COLO668 (cell line): ENCODE data around the gene SCGB2A2.

Source experiments
- DNase-seq: peaks from one replicate; lab custom pipeline; 2025; ENCODE audit not compliant: unreplicated experiment; lab: John Stamatoyannopoulos, UW

The SCGB2A2 gene

DNA sequence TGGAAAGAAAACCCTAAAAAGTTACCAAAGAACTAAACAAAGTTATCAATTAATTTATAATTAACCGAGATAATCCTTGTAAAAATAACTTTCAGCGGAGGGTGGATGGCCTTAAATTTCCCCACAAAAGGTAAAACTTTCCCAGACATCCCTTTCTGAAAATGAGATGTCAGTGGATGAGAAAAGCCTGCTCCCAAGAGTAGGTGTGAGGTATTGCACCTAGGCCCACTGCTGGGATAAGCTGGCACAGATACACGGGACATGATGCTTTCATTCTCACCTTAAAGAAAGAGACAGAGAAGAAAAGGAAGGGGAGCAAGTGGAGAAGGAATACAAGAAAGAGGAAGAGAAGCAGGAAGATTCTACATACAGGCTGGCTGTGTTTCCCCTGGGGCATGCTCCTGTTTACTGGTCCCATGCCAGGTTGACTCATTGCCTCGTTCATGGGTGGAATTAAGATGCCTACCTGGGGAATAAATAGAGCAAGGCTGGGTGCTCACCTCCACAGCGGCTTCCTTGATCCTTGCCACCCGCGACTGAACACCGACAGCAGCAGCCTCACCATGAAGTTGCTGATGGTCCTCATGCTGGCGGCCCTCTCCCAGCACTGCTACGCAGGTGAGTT, at the start of gene SCGB2A2:
Gene SCGB2A2 (plus strand): TSS at position 505 of the 625 bp plus-strand sequence. CDS start 59 bp downstream, at position 564.
- DNase-seq = no peak

DNA sequence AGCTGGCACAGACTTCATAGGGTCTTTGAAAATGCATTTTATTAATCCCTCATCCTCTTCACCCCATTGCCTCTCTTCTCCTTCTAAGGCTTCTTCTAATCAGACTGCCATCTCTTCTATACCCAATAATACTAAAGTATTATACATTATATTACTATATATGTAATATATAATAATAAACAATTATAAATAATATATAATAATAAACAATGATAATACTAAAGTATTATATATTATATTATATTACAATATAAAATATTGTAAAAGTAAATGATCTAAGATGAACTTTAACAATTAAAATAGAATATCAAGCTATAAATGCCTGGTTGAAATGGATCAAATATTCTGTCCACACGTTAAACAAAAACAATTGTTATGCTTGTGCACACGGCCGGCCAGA, 48.5 kb upstream of the SCGB2A2 start:
- no peak for DNase-seq

DNA sequence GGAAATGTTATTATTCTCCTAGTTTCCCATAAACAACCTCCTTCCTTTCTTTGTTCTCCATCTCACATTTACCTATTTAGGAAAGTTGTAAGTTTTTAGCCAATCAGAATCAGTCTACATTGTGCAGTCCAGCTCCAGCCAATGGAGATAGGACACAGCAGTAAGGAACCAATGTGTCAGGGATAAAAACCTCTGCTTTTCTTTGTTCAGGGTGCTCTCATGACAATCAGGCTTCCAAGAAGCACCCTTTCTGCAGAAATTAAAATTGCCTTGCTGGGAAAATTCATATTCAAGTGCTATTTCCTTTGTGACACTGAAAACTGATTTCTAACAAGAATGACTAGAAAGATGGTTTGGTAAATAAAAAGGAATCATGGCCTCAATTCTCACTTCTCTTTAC, 46.9 kb upstream of the SCGB2A2 start:
- no peak for DNase-seq

DNA sequence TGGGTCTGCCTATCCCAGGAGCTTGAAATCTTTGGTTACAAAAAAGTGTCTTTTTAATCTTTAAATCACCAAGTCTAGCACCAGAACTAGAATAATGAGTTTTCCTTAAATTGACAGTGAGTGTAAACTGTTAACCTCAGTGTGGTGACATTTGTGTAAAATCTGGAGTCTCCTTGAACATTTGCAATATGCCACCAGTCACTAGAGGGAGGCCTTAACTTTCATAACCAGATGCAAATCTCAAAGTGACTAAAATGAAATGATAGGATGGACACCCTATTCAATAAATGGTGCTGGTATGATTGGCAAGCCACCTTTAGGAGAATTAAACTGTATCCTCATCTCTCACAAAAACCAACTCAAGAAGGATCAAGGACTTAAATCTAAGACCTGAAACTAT, 36.2 kb upstream of the SCGB2A2 start:
- no peak for DNase-seq

DNA sequence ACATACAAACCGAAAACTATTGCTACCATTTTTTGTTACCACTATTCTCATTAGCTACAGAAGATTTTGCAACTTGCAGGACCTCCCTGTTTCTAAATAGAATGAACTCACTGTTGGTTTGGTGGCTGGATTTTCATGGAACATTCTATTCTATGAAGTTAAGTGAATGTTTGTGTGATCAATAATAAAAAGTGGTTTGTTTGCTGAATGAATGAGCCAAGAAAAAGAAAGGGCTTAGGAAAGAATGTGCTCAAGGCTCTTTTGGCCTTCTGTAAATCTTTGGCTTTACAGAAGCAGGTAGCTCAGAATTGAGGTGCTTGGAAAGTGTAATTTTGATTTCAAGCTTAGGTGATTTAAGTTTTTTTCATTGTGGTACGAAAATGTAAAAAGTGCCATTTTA, 33.8 kb upstream of the SCGB2A2 start:
- no peak for DNase-seq

DNA sequence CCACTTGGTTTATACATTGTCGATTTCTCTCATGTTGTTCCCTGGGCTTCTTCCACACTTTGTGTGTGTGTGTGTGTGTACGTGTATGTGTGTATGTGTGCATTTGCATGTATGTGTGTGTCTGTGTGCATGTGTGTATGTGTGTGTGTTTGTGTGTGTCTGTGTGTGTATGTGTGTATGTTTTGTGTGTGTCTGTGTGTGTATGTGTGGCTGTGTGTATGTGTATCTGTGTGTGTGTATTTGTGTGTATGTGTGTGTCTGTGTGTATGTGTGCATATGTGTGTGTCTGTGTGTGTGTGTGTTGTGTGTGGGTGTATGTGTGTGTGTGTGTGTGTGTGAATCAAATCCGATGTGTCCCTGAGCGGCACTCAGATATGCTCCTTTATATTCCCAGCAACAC, 32.5 kb upstream of the SCGB2A2 start:
- no peak for DNase-seq

DNA sequence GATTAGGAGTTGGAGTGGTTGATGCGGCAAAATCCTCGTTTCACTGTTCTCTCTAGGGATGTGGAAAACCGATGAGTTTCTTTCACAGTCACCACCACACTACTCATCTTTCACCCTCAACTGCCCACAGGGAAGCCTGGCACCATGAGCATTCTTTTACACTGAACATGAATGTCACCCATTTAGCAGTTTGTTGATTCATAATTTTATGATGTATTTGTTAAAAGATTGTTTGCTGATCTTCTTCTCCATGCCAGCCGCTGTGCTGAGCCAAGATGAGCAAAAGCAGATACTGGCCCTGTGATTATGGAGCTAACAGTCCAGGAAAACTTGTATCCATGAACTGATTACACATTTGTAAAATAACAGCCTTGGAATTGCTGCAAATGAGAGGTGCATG, 31.8 kb upstream of the SCGB2A2 start:
- DNase-seq = no peak

DNA sequence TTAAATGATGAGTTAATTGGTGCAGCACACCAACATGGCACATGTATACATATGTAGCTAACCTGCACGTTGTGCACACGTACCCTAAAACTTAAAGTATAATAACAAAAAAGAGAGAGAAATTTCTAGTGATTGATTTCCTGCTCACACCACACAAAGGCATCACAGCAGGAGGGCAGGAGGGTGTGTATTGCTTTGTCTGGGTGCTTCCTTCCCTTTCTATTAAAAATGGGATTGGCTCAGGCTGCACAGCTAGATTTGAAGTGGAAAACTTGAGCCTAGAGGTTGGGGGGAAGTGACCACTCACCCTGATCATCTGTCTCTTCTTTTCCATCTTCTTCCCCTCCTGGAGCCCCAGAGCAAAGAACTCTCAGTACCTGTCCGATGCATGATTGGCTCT, 28.9 kb upstream of the SCGB2A2 start:
- no peak for DNase-seq

DNA sequence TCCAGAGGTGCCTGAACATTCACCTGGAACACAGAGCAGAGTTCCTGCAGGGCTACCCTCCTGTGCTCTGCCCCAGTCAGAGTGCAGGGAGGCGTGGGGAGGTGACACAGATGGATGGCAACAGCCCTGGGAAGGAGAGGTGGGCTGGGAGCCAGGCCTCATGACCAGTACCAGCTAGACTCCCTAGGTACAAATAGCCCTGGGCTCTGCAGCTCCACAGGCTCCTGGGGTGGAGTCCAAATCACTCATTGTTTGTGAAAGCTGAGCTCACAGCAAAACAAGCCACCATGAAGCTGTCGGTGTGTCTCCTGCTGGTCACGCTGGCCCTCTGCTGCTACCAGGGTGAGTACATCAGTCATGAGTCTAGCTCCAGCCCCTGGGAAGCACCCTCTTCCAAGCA, 27.9 kb upstream of the SCGB2A2 start, which contains the start of gene SCGB1D2:
Gene SCGB1D2 (plus strand): TSS at position 219 of the 400 bp plus-strand sequence. CDS start 69 bp downstream, at position 288.
- DNase-seq = peak; percentile 74

DNA sequence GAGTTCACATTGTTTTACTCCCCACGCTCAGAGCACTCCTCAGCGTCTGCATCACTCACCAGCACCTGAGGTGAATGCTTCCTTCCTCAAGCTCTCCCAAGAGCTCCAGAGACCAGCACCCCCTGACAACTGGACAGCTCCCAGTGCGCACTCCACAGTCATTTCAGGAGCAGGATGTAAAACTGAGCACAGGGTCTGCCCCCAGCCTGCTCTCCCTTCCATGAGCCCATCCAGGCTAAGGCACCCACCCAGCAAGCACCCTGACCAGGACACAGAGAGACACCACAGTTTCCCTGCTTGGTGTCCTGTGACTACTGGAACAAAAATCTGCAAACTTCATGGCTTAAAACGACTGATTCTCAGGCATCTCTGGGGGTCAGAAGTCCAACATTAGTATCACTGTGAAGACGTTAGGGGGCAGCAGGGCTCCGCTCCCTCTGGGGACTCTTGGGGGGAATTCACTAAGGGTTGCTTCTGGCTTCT, 24.6 kb upstream of the SCGB2A2 start:
- no peak for DNase-seq

DNA sequence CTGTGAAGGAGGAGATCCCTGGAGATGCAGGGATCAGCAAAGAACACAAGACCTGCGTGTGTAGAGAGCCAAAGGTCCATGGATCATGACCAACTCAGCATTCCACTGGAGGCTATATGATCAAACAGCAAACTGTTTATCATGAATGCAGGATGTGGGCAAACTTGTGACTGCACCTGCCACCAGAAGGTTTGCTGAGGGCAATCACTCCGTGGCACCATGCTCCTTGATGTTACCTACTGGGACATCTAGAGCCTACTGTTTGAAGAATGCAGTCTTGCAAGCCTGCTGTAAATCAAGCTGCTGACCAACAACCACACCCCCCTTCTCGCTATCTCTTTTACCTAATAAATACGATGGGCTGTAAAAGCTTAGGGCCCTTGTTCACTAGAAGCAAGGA, 18.3 kb upstream of the SCGB2A2 start:
- DNase-seq = no peak

DNA sequence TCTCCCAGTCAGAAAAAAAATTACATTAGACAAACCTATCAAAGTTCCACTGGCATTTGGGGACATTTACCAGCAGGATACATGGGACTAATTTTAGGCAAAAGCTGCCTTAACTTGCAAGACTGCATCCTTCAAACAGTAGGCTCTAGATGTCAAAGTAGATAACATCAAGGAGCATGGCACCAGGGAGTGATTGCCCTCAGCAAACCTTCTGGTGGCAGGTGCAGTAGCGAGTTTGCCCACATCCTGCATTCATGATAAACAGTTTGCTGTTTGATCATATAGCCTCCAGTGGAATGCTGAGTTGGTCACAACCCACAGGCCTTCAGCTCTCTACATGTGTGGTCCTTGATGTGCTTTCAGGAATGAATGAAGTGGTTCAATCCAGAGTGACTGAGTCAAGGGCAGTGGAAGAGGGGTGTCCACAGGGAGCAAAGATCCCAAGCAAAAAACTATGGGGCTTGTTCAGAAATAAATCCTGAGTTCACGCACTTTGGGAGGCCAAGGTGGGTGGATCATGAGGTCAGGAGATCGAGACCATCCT, 15.9 kb upstream of the SCGB2A2 start:
- DNase-seq = no peak

DNA sequence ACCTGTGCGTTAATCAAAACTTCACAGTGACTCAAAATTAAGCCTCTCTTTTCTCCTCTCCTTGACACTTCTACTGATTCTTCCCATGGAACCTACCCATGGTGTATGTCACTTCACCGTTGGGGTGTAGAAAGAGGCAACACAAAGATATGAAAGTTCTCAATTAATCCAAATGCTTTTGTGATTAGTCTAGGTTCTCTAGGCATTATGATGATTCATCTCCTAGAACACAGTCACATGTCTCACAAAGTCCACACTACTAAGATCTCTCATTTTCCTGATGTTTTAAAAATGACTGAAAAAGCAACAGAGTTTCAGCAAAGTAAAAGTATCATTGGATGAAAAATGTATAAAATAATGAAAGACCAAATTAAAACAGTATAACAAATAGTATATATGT, 13.7 kb upstream of the SCGB2A2 start:
- no peak for DNase-seq

DNA sequence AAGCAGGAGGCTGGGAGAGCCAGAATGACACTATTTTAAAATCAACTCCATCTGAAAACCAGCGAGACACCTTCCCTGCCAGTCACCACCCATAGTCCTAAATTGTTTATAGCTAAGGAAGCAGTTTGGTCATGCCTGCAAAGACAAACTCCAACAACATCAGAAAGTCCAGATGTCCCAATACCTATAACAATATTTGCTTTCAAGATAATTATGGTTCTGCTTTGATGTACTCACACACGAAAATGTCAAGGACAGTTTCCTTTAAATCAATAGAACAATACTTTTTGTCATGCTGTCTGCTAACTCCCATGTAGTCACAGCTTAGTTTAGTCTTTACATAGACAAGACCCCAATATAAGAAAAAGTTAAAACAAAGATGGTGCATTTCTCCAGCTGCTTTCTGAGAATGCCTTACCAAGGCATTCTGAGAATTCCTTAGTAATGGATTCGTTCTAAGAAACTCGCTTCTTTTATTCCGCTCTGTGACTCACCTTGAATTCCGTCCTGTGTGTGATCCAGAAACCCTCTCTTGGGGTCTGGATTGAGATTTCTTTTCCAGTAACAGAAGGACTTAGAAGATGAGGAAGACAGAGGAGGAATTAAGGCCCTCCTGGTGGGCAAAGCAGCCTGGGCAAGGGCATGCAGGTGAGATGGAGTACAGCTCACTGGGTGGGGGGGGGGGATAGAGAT, 9.6 kb upstream of the SCGB2A2 start:
- no peak for DNase-seq

DNA sequence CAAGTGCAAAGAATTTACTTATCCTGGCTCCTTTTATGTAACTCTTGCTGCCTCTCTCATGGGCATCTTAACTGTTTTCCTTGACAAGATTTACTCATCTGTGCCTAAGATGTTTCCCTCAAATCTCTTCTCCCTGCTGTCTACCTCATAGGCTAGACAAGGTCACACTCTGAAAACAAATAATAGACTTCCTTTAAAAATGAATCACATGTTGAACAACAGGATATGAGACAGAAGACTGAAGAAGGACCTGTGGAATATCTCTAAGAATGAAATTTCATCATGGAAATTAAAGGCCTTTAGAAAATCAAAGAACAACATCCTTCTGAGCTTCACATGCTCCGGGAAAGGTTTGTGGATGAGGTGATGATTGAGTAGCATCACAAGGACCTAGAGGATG, 6.0 kb upstream of the SCGB2A2 start:
- no peak for DNase-seq

DNA sequence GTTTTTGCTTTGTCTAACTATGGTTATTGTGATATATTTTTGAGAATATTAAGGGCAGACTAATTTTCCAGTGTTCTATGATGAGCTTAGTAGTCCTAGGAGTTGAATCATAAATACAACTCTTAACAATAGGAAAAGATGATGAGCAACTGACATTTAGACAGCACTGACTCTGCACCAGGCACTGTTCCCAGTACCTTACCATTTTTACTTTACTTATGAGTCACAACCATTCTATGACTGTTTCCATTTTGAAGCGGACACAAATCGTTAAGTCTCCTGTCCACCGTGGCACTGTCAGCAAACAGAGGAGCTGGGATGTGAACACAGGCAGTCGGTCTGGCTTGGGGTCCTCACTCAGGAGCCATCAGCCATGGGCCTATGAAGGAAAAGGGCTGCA, 3.4 kb upstream of the SCGB2A2 start:
- no peak for DNase-seq

DNA sequence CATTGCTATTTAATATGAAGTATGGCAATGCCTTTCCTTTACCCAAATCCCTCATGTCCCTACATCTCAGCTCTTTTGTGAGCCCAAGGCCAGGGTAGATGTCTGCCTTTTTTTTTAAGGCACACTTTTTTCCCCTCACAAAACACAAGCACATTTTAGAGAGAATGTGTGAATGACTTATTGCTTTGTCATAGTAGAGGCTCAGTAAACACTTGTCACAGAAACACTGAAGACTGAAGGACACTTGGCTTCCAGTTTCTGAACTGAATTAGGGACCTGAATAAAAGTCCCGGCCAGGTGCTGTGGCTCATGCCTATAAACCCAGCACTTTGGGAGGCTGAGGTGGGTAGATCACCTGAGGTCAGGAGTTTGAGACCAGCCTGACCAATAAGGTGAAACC, 2.9 kb upstream of the SCGB2A2 start:
- DNase-seq = no peak

DNA sequence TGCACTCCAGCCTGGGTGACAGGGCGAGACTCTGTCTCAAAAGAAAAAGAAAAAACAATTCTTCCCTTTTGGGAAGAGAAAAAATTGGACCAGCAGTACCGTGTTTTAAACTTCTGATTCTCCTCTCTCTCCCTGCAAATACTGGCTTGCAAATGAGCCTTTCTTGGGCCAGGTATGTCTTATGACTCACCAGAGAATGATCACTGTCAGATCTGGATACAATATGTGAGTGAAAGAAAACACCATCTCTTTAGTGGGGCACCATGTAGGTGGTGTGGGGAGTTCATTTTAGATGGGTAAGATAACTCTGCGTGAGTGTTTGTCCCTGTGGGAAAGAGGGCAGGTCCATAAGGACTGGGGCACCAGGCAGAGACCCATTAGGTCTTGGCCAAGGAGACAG, 2.4 kb upstream of the SCGB2A2 start:
- no peak for DNase-seq

DNA sequence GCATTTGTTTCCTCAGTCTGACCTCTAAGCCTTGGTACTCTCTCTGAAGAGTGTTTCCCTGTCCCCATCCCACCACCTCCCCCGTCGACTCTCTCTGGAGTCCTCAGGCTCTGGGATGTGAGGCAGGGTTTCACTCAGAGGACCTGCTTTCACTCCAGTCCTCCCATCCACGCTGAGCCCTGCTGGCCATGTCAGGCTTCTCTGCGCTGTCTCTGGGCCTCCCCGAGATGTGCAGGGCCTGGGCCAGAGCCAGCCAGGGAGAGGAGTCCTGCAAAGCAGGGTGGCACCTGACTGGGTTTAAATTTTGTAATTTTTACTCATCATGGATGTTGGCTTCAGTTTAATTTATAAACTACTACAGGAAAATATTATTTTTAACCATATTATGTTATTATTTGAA, 3.3 kb downstream of the SCGB2A2 start:
- no peak for DNase-seq

DNA sequence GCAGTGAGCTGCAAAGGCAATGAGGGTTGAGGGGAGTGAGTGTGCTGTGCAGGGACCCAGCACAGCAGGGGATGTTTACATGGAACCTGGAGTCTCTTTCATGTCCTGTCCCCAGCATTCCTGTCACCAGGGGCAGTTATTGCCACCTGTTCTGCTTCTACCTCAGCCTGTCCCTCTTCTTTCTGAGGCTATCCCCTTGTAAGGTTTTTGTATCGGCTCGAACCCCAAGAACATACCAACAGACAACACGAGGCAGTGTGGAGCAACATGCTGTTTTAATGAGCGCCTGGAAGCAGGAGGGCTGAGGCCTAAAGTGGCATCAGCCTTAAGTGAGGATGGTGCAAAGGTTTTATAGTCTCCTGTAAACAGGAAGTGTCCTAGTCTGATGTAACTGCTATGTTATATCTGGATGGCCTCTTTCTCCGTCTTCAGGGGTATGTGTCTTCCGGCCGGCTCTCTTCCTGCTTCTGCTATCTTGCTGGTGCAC, 3.9 kb downstream of the SCGB2A2 start:
- DNase-seq = peak; percentile 6

DNA sequence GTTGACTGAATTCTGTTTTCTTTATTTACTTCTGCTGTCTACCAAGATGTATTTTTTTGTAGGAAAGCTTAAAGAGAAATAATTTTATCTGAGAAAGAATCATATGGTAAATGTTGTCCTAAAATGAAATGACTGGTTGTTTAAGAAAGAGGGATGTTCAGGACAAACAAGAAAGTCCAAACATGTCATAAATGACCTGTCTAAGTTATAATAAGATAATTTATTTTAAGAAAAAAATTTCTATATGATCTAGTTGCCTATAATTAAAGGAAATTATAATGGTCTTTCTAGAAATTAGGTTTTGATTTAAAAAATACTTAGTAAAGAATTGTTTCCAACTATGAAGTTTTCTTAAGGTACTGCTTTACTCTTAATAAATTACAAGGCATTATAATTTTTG, 10.5 kb downstream of the SCGB2A2 start:
- no peak for DNase-seq

DNA sequence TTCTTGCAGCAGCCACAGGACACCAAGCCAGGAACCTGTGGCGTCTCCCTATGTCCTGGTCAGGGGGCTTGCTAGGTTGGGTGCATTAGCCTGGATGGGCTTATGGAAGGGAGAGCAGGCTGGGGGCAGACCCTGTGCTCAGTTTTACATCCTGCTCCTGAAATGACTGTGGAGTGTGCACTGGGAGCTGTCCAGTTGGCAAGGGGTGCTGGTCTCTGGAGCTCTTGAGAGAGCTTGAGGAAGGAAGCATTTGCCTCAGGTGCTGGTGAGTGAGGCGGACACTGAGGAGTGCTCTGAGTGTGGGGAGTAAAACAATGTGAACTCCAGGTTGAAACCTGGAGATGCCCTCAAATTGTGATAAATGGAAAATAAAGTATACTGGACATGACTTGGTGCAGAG, 25.5 kb downstream of the SCGB2A2 start:
- DNase-seq = no peak
